GM12873 (cell line): ENCODE data around the gene NOS2.
A peak's percentile ranks its signal among the peaks of the same experiment; 100 is the strongest.

Experiments used
- CTCF ChIP-seq: IDR thresholded peaks from 2 replicates; pipeline ENCODE4 v1.5.1; 2012; ENCODE audit warnings: low read depth, mild to moderate bottlenecking, moderate library complexity, low read length, control low read depth; ENCODE audit not compliant: insufficient read depth; ENCODE audit errors: missing control alignments

Gene NOS2

GRCh38 chr17:27808628-27809027 lies 8.3 kb upstream of the NOS2 start:
- TF ChIP-seq CTCF, result peak; percentile 12

GRCh38 chr17:27807567-27808470 lies 7.5 kb upstream of the NOS2 start:
- no peak for TF ChIP-seq CTCF

- TF ChIP-seq CTCF, result peak; percentile 91
Measured at GRCh38 chr17:27805520-27806146, 5.3 kb upstream of the NOS2 start.

- no peak for TF ChIP-seq CTCF
Measured at GRCh38 chr17:27804113-27804512, 3.8 kb upstream of the NOS2 start.

- TF ChIP-seq CTCF, result no peak
Measured at GRCh38 chr17:27802962-27803680, 2.8 kb upstream of the NOS2 start.

GRCh38 chr17:27802033-27802432 lies 1.7 kb upstream of the NOS2 start:
- TF ChIP-seq CTCF, result no peak

- no peak for TF ChIP-seq CTCF
Measured at GRCh38 chr17:27798376-27798775, 2.0 kb downstream of the NOS2 start.
